SK-N-SH (cell line): Measurements from ENCODE around the gene FGF5.

Source experiments
- CTCF ChIP-seq: fragments of 200-600 bp; sonication (generic); IDR thresholded peaks from 2 replicates; pipeline ENCODE4 v1.6.1; 2017; ENCODE audit warnings: antibody characterized with exemption, mild to moderate bottlenecking, moderate library complexity
- JUND ChIP-seq: IDR thresholded peaks from 2 replicates; pipeline ENCODE4 v1.4.0; 2012
- MAX ChIP-seq: IDR thresholded peaks from 2 replicates; pipeline ENCODE4 v1.4.0; 2012; ENCODE audit warnings: low read depth
- PBX3 ChIP-seq: IDR thresholded peaks from 2 replicates; pipeline ENCODE4; 2012
- RAD21 ChIP-seq: IDR thresholded peaks from 2 replicates; pipeline ENCODE4 v1.6.1; 2012; ENCODE audit warnings: mild to moderate bottlenecking, low read length
- TCF12 ChIP-seq: IDR thresholded peaks from 2 replicates; pipeline ENCODE4 v1.4.0; 2012
- YY1 ChIP-seq: IDR thresholded peaks from 2 replicates; pipeline ENCODE4 v1.4.0; 2012; ENCODE audit warnings: low read depth, mild to moderate bottlenecking

GRCh38 chr4:80254114-80254513 lies 12.3 kb upstream of the FGF5 start:
- TF ChIP-seq YY1 (no peak), CTCF (no peak), MAX (no peak), JUND (no peak), TCF12 (no peak), PBX3 (no peak), RAD21 (no peak)
